HG03097 (cell line): Measurements from ENCODE around the gene RFESD.
A peak's percentile ranks its signal among the peaks of the same experiment; 100 is the strongest.

Experiments
- ATAC-seq: cut with Tn5 transposase; IDR thresholded peaks from one replicate; pipeline ENCODE4 v1.9.1; 2021; ENCODE audit not compliant: unreplicated experiment, low FRiP score

Gene RFESD

GRCh38 chr5:95646569-95647431 lies at the start of gene RFESD:
RFESD (plus strand) TSS chr5:95646777; CDS start chr5:95652272, 5,495 bp downstream.
- ATAC-seq: peak; percentile 98

GRCh38 chr5:95599252-95599651 lies 47.3 kb upstream of the RFESD start:
- no peak for ATAC-seq

- no peak for ATAC-seq
These were observed 46.0 kb upstream of the RFESD start for GRCh38 chr5:95600557-95600956.

GRCh38 chr5:95605786-95606185 lies 40.8 kb upstream of the RFESD start:
- ATAC-seq: no peak

- no peak for ATAC-seq
These were observed 40.2 kb upstream of the RFESD start for GRCh38 chr5:95606419-95606818.

GRCh38 chr5:95609711-95610110 lies 36.9 kb upstream of the RFESD start:
- ATAC-seq: no peak

- no peak for ATAC-seq
These were observed 36.0 kb upstream of the RFESD start for GRCh38 chr5:95610546-95610945.

GRCh38 chr5:95611396-95611795 lies 35.2 kb upstream of the RFESD start:
- no peak for ATAC-seq

- ATAC-seq: no peak
These were observed 33.1 kb upstream of the RFESD start for GRCh38 chr5:95613514-95613913.

- no peak for ATAC-seq
These were observed 31.5 kb upstream of the RFESD start for GRCh38 chr5:95615164-95615467.

GRCh38 chr5:95617057-95617456 lies 29.5 kb upstream of the RFESD start:
- no peak for ATAC-seq

GRCh38 chr5:95619096-95619495 lies 27.5 kb upstream of the RFESD start:
- no peak for ATAC-seq

- no peak for ATAC-seq
These were observed 27.0 kb upstream of the RFESD start for GRCh38 chr5:95619514-95620029.

GRCh38 chr5:95620030-95620869 lies 26.3 kb upstream of the RFESD start, which contains the start of gene GPR150:
GPR150 (plus strand) TSS chr5:95620087; CDS start chr5:95620276, 189 bp downstream.
- ATAC-seq: peak; percentile 62

GRCh38 chr5:95620870-95621838 lies 25.4 kb upstream of the RFESD start:
- peak; percentile 30 for ATAC-seq

GRCh38 chr5:95621839-95622629 lies 24.5 kb upstream of the RFESD start:
- no peak for ATAC-seq

- ATAC-seq: no peak
These were observed 22.9 kb upstream of the RFESD start for GRCh38 chr5:95623706-95624105.

- ATAC-seq: no peak
These were observed 22.2 kb upstream of the RFESD start for GRCh38 chr5:95624368-95624767.

- no peak for ATAC-seq
These were observed 19.9 kb upstream of the RFESD start for GRCh38 chr5:95626701-95627100.
